Endothelial cell of umbilical vein (primary cell): ENCODE results near the gene KRTAP10-5. TPM values are rescaled to one million over a fixed set of nuclear protein-coding genes. Genes with fewer than 3 reads are reported as not detected.

Experiments used
- BruUV-seq: library from RNA; stranded (reverse); fragments of 400-500 nt; replicated peaks from 2 replicates; lab custom pipeline; 2021; lab: Mats Ljungman, UMichigan
- CTCF ChIA-PET: fragments of 300-600, 350-600 bp; sonication (Branson Sonifier 250); formaldehyde crosslinking; loops from one replicate; lab custom pipeline; 2021; ENCODE audit warnings: antibody characterized with exemption, inconsistent platforms; lab: Charles Lee
- POLR2A ChIA-PET: fragments of 300-600, 350-600 bp; sonication (Branson Sonifier 250); formaldehyde crosslinking; loops from one replicate; lab custom pipeline; 2021; ENCODE audit warnings: antibody characterized with exemption, inconsistent platforms; lab: Charles Lee
- DNase-seq: peaks from one replicate; pipeline ENCODE4 v3.0.0-alpha.2; 2011; ENCODE audit warnings: low read depth, low spot score
- FAIRE-seq: peaks from 2 replicates; lab custom pipeline; 2011; peaks lifted over from hg19 to GRCh38; lab: Jason Lieb, UNC
- H2AFZ ChIP-seq: 2 replicates; pipeline ENCODE4 v1.6.0; 2012; ENCODE audit warnings: low read depth, low read length, control low read depth, inconsistent platforms
- H3K27ac ChIP-seq: 2 replicates; pipeline ENCODE4 v1.5.1; 2011; ENCODE audit warnings: low read depth, mild to moderate bottlenecking, control low read depth, low read length, moderate library complexity; ENCODE audit not compliant: insufficient read depth
- H3K27me3 ChIP-seq, 2 experiments: 2 replicates each; pipeline versions ENCODE4 v1.6.0 to v1.6.1; 2011; ENCODE audit warnings: low read length in 2 of 2, mixed read lengths in 1 of 2; ENCODE audit not compliant: control insufficient read depth in 2 of 2, insufficient read depth in 2 of 2
- H3K36me3 ChIP-seq, 2 experiments: 2 replicates in 1 of 2; 3 replicates in 1 of 2; pipeline ENCODE4 v1.5.1; 2011; ENCODE audit warnings: low read length in 2 of 2, mild to moderate bottlenecking in 1 of 2, moderate library complexity in 1 of 2; ENCODE audit not compliant: control insufficient read depth in 2 of 2, insufficient read depth in 2 of 2; ENCODE audit errors: extremely low read depth in 1 of 2
- H3K4me1 ChIP-seq: 3 replicates; pipeline ENCODE4 v1.5.1; 2011; ENCODE audit warnings: mild to moderate bottlenecking, low read length; ENCODE audit not compliant: control insufficient read depth, insufficient read depth; ENCODE audit errors: extremely low read depth
- H3K4me2 ChIP-seq: 2 replicates; pipeline ENCODE4 v1.6.1; 2011; ENCODE audit warnings: low read length, control low read depth, mixed read lengths; ENCODE audit not compliant: insufficient read depth
- H3K4me3 ChIP-seq, 3 experiments: fragments of 200-600 bp in 1 of 3; sonication (generic), shearing (Covaris generic) in 1 of 3; replicated peaks in 1 of 3; 2 replicates each; pipeline ENCODE4 v1.5.1; 2011 to 2016; ENCODE audit warnings: control low read depth in 3 of 3, low read length in 3 of 3, mild to moderate bottlenecking in 2 of 3, inconsistent platforms in 1 of 3, low read depth in 1 of 3, moderate library complexity in 1 of 3; ENCODE audit not compliant: insufficient read depth in 1 of 3
- H3K79me2 ChIP-seq: 2 replicates; pipeline ENCODE4 v1.6.0; 2012; ENCODE audit warnings: low read length, inconsistent platforms; ENCODE audit not compliant: control insufficient read depth, insufficient read depth
- H3K9ac ChIP-seq: replicated peaks from 2 replicates; pipeline ENCODE3; 2011; ENCODE audit warnings: low read length, control low read depth; ENCODE audit not compliant: insufficient read depth; ENCODE audit errors: extremely low read depth
- H3K9me1 ChIP-seq: replicated peaks from 3 replicates; pipeline ENCODE4 v1.6.0; 2011; ENCODE audit warnings: mild to moderate bottlenecking, low read length; ENCODE audit not compliant: control insufficient read depth, insufficient read depth; ENCODE audit errors: extremely low read depth
- H3K9me3 ChIP-seq: replicated peaks from 2 replicates; pipeline ENCODE4 v1.5.1; 2012; ENCODE audit warnings: low read length, inconsistent platforms; ENCODE audit not compliant: control insufficient read depth, insufficient read depth
- H4K20me1 ChIP-seq: replicated peaks from 2 replicates; pipeline ENCODE3; 2011; ENCODE audit warnings: mild to moderate bottlenecking, low read length; ENCODE audit not compliant: control insufficient read depth, insufficient read depth; ENCODE audit errors: extremely low read depth
- EZH2 ChIP-seq: IDR thresholded peaks from 2 replicates; pipeline ENCODE4 v1.6.1; 2012; ENCODE audit warnings: borderline replicate concordance, low read depth, mild to moderate bottlenecking, moderate library complexity, low read length, inconsistent platforms; ENCODE audit not compliant: severe bottlenecking
- FOS ChIP-seq: IDR thresholded peaks from 2 replicates; pipeline ENCODE4 v1.6.1; 2011; ENCODE audit warnings: mild to moderate bottlenecking, low read length, moderate library complexity, borderline replicate concordance; ENCODE audit not compliant: insufficient read depth
- GATA2 ChIP-seq: IDR thresholded peaks from 2 replicates; pipeline ENCODE4 v1.7.0; 2011; ENCODE audit warnings: low read depth, mild to moderate bottlenecking, moderate library complexity, mixed read lengths, low read length; ENCODE audit not compliant: insufficient read length, insufficient read depth
- JUN ChIP-seq: IDR thresholded peaks from 2 replicates; pipeline ENCODE4 v1.6.1; 2011; ENCODE audit warnings: borderline replicate concordance, low read depth; ENCODE audit not compliant: insufficient read length, insufficient read depth
- MYC ChIP-seq: IDR thresholded peaks from one replicate; pipeline ENCODE4 v1.6.1; 2011; ENCODE audit warnings: mild to moderate bottlenecking, low read depth, low read length
- POLR2A ChIP-seq: IDR thresholded peaks from 2 replicates; pipeline ENCODE4 v1.6.1; 2012; ENCODE audit warnings: low read depth, mild to moderate bottlenecking, control low read depth, low read length
- POLR2AphosphoS5 ChIP-seq: IDR thresholded peaks from 2 replicates; pipeline ENCODE4 v1.6.1; 2012; ENCODE audit warnings: low read depth, mild to moderate bottlenecking, control low read depth, low read length, moderate library complexity; ENCODE audit not compliant: insufficient read depth
- dilution Hi-C: fragments of 300-500 bp; cut with MboI; formaldehyde crosslinking; loops from one replicate; pipeline ENCODE4 v1.15.0; 2019; ENCODE audit warnings: low sequenced_read_pairs; ENCODE audit not compliant: extremely low pct_ligation_motif_present
- intact Hi-C: fragments of 100-400 bp; cut with micrococcal nuclease; formaldehyde crosslinking; loops from one replicate; pipeline ENCODE4 v1.10.0; 2022
- polyA plus RNA-seq, 4 experiments: library from polyadenylated mRNA; depleted of rRNA in 3 of 4; stranded (reverse) in 3 of 4; unstranded in 1 of 4; fragments of >200 nt; gene quantifications; 2 replicates each; pipeline versions ENCODE4 v1.2.1 to v1.2.3, GENCODE V29; 2011 to 2012; ENCODE audit warnings: missing spikeins in 1 of 4
- total RNA-seq: library from RNA; stranded (reverse); gene quantifications from 2 replicates; pipeline ENCODE4 v1.2.3, GENCODE V29; 2021
- TF ChIP-seq, protein P1 (sequence below): IDR thresholded peaks from 2 replicates; pipeline ENCODE4 v1.6.1; 2011; ENCODE audit not compliant: insufficient read depth, insufficient read length
- TF ChIP-seq, protein P2 (sequence below), 2 donors: IDR thresholded peaks; 1 replicate in 1 of 2; 2 replicates in 1 of 2; pipeline ENCODE4 v1.5.1; 2011; ENCODE audit warnings: low read length in 2 of 2, mild to moderate bottlenecking in 2 of 2, moderate library complexity in 2 of 2, control low read depth in 1 of 2, inconsistent platforms in 1 of 2, low read depth in 1 of 2; ENCODE audit not compliant: insufficient read depth in 1 of 2; ENCODE audit errors: extremely low read depth in 1 of 2

The KRTAP10-5 gene
- total and polyA plus RNA-seq, 2 donors (not counting 3 experiments of a cell fraction or from before 2014, with no cell fraction given), result not detected

DNA sequence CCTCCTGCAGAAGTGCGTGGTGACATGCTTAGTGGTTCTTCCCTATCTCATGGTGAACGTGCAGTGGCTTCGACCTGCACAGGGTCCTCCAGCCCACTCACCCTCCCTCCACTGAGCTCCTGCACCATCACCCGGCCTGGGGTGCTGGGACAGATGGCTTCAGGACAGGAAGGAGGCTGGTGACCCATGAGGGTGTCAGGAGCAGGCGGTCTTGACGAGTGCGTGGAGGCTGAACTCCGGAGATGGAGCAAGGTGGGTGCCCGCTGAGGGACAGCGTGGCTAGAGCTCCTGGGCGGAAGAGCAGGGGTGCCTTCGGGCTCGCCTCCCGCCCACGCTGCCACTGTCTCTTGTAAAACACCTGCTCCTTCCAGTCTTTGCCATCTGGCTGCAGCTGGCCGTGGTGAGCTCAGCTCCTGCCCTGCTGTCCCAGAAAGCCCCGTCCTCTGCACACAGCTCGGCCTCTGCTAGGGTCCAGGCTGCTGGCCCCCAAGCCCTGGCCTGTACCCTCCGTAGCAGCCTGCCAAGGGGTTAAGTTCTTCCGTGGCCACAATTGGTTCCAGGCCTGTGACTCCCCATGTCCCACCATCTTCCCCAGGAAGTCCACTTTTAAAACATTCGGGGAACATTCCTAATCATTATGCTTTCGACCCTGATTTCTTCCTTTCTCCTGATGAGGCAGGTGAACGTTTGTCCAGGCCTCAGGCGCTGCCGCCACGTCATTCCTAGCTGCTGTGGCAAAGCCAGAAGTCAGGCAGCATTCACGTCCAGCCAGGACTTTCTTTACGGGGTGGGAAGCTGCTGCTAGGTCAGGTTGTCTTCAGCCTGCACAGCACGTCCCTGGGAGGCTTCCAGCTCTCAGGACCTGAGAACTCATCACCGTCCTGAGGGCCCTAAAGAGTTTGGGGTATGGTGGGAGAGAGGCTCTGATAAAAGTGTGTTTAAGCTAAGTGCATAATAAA, 48.5 kb downstream of the KRTAP10-5 start:
- Histone ChIP-seq H2AFZ (no peak overlapping the region), H3K36me3 (no peaks in the 10 kb centered on the region), H3K9me1 (no peaks in the 10 kb centered on the region), H3K27ac (no peak overlapping the region), H4K20me1 (no peaks in the 10 kb centered on the region), H3K4me2 (no peak overlapping the region), H3K79me2 (no peaks in the 10 kb centered on the region), H3K27me3 (peaks cover 0 to 3% of the 10 kb centered on the region in 2 experiments), H3K9me3 (no peaks in the 10 kb centered on the region), H3K9ac (no peak overlapping the region), H3K4me3 (no peak overlapping the region), H3K4me1 (no peaks in the 10 kb centered on the region)
- DNase-seq, result no peak
- ChIA-PET POLR2A (no interaction called here), CTCF (interaction anchor here (1.5 kb wide), 1 partner anchor 14 kb away, joined by 3 read pairs; no protein-coding TSS in a partner anchor)
- TF ChIP-seq POLR2A (no peak), EZH2 (no peak), FOS (no peak), MYC (no peak), POLR2AphosphoS5 (no peak), JUN (no peak), GATA2 (no peak)
- TF ChIP-seq, protein P1, sequence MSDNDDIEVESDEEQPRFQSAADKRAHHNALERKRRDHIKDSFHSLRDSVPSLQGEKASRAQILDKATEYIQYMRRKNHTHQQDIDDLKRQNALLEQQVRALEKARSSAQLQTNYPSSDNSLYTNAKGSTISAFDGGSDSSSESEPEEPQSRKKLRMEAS, result no peak
- TF ChIP-seq, protein P2, sequence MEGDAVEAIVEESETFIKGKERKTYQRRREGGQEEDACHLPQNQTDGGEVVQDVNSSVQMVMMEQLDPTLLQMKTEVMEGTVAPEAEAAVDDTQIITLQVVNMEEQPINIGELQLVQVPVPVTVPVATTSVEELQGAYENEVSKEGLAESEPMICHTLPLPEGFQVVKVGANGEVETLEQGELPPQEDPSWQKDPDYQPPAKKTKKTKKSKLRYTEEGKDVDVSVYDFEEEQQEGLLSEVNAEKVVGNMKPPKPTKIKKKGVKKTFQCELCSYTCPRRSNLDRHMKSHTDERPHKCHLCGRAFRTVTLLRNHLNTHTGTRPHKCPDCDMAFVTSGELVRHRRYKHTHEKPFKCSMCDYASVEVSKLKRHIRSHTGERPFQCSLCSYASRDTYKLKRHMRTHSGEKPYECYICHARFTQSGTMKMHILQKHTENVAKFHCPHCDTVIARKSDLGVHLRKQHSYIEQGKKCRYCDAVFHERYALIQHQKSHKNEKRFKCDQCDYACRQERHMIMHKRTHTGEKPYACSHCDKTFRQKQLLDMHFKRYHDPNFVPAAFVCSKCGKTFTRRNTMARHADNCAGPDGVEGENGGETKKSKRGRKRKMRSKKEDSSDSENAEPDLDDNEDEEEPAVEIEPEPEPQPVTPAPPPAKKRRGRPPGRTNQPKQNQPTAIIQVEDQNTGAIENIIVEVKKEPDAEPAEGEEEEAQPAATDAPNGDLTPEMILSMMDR (IDR thresholded peaks at IDR 0.05; ENCODE audit: extremely low read depth in 1 of 2, insufficient read depth in 1 of 2, low read depth in 1 of 2, low read length in 2 of 2), result no peak
- no TSS peak for BruUV-seq
- no peak for FAIRE-seq
- dilution Hi-C loops (no loop called here), intact Hi-C loops (no loop called here)
